BLaER1 treated with 17β-estradiol and CSF1 and Interleukin-3, amounts not matched to agents 10 nM and 100 nM (cell line): ENCODE data around the gene SLC6A20.

Experiments
- H3K27ac ChIP-seq, 11 experiments: shearing (Covaris generic); formaldehyde crosslinking; 2 replicates each; pipeline ENCODE4 v1.8.1; 2022
- H3K27me3 ChIP-seq, 11 experiments: shearing (Covaris generic); formaldehyde crosslinking; 2 replicates each; pipeline ENCODE4 v1.8.1; 2022
- H3K36me3 ChIP-seq, 11 experiments: shearing (Covaris generic); formaldehyde crosslinking; 2 replicates each; pipeline ENCODE4 v1.8.1; 2022
- H3K4me1 ChIP-seq, 10 experiments: shearing (Covaris generic); formaldehyde crosslinking; 2 replicates each; pipeline ENCODE4 v1.8.1; 2022
- H3K4me2 ChIP-seq, 11 experiments: shearing (Covaris generic); formaldehyde crosslinking; 2 replicates each; pipeline ENCODE4 v1.8.1; 2022
- H3K4me3 ChIP-seq, 10 experiments: shearing (Covaris generic); formaldehyde crosslinking; 2 replicates each; pipeline ENCODE4 v1.8.1; 2022
- H3K9ac ChIP-seq, 11 experiments: shearing (Covaris generic); formaldehyde crosslinking; 2 replicates each; pipeline ENCODE4 v1.8.1; 2022
- H3K9me3 ChIP-seq, 11 experiments: shearing (Covaris generic); formaldehyde crosslinking; replicated peaks in 1 of 11; 2 replicates each; pipeline ENCODE4 v1.8.1; 2022
- H4K20me1 ChIP-seq, 11 experiments: shearing (Covaris generic); formaldehyde crosslinking; 2 replicates each; pipeline ENCODE4 v1.8.1; 2022
- Cebpa-rat ChIP-seq, 11 experiments: shearing (Covaris generic); IDR thresholded peaks; 2 replicates each; pipeline ENCODE4 v1.8.1; 2022

SLC6A20 gene

GRCh38 chr3:45795882-45796765, at the start of gene SLC6A20:
Gene SLC6A20, minus strand, starts transcription at chr3:45796536. Its CDS starts 117 bp downstream, at chr3:45796419.
- H3K4me2 ChIP-seq: peak within 1 kb of the TSS; percentile 32 to 81 (median 59); a peak in 21 of 22 replicates
- no peaks in the 10 kb centered on the region for H3K36me3 ChIP-seq
- peak within 1 kb of the TSS in 1 of 11 experiments; percentile 23; a peak in 1 of 22 replicates for H3K9ac ChIP-seq
- H3K4me1 ChIP-seq: peaks cover 11 to 22% (median 15%) of the 10 kb centered on the region in 10 experiments
- H3K4me3 ChIP-seq: peak within 1 kb of the TSS in 9 of 10 experiments; percentile 20 to 60 (median 41); a peak in 14 of 20 replicates
- H4K20me1 ChIP-seq: no peaks in the 10 kb centered on the region
- peaks cover 32 to 48% (median 43%) of the 10 kb centered on the region in 11 experiments for H3K27me3 ChIP-seq
- no peak for TF ChIP-seq Cebpa-rat (IDR thresholded peaks at IDR 0.05)
- no peak within 1 kb of the TSS for H3K27ac ChIP-seq
- H3K9me3 ChIP-seq: peaks cover 0 to 15% (median 5%) of the 10 kb centered on the region in 11 experiments; a peak in 7 of 22 replicates

GRCh38 chr3:45844616-45845015, 48.3 kb upstream of the SLC6A20 start:
- no peak overlapping the region for H3K9ac ChIP-seq
- H3K4me2 ChIP-seq: no peak overlapping the region
- peaks cover 6 to 16% (median 11%) of the 10 kb centered on the region in 10 experiments; a peak in 17 of 20 replicates for H3K4me1 ChIP-seq
- H3K27me3 ChIP-seq: no peaks in the 10 kb centered on the region
- no peaks in the 10 kb centered on the region for H4K20me1 ChIP-seq
- H3K36me3 ChIP-seq: no peaks in the 10 kb centered on the region
- H3K27ac ChIP-seq: no peak overlapping the region
- H3K9me3 ChIP-seq: peaks cover 0 to 10% (median 9%) of the 10 kb centered on the region in 11 experiments; a peak in 13 of 22 replicates
- H3K4me3 ChIP-seq: no peak overlapping the region
- no peak for TF ChIP-seq Cebpa-rat (IDR thresholded peaks at IDR 0.05)

GRCh38 chr3:45842851-45843625, 46.7 kb upstream of the SLC6A20 start:
- H3K27ac ChIP-seq: no peak overlapping the region
- H3K4me2 ChIP-seq: peak overlapping the region in 4 of 11 experiments; percentile 85 to 95 (median 92); a peak in 3 of 22 replicates
- H4K20me1 ChIP-seq: no peaks in the 10 kb centered on the region
- H3K9me3 ChIP-seq: peaks cover 0 to 10% (median 9%) of the 10 kb centered on the region in 11 experiments; a peak in 13 of 22 replicates
- no peaks in the 10 kb centered on the region for H3K27me3 ChIP-seq
- H3K36me3 ChIP-seq: peaks cover 0 to 3% (median 0%) of the 10 kb centered on the region in 11 experiments; a peak in 3 of 22 replicates
- H3K4me3 ChIP-seq: no peak overlapping the region; a peak in 1 of 20 replicates
- peaks cover 6 to 16% (median 11%) of the 10 kb centered on the region in 10 experiments; a peak in 17 of 20 replicates for H3K4me1 ChIP-seq
- no peak for TF ChIP-seq Cebpa-rat (IDR thresholded peaks at IDR 0.05)
- no peak overlapping the region for H3K9ac ChIP-seq

- TF ChIP-seq Cebpa-rat (IDR thresholded peaks at IDR 0.05): peak; percentile 97 to 100 (median 100)
- Histone ChIP-seq H3K9ac (peak within 1 kb of the TSS; percentile 74 to 91 (median 82)), H3K4me1 (peaks cover 6 to 16% (median 11%) of the 10 kb centered on the region in 10 experiments; a peak in 17 of 20 replicates), H3K27me3 (no peaks in the 10 kb centered on the region), H4K20me1 (no peaks in the 10 kb centered on the region), H3K4me3 (peak within 1 kb of the TSS; percentile 73 to 86 (median 79)), H3K9me3 (peaks cover 0 to 10% (median 9%) of the 10 kb centered on the region in 11 experiments; a peak in 13 of 22 replicates), H3K27ac (peak within 1 kb of the TSS; percentile 63 to 95 (median 78)), H3K36me3 (peaks cover 0 to 13% (median under 1%) of the 10 kb centered on the region in 11 experiments; a peak in 10 of 22 replicates), H3K4me2 (peak within 1 kb of the TSS; percentile 85 to 98 (median 94))
These were observed 45.6 kb upstream of the SLC6A20 start, which contains the start of gene LZTFL1 for GRCh38 chr3:45841757-45842491. Gene LZTFL1, minus strand, starts transcription at chr3:45842119. Its CDS starts 128 bp downstream, at chr3:45841991.

DNA sequence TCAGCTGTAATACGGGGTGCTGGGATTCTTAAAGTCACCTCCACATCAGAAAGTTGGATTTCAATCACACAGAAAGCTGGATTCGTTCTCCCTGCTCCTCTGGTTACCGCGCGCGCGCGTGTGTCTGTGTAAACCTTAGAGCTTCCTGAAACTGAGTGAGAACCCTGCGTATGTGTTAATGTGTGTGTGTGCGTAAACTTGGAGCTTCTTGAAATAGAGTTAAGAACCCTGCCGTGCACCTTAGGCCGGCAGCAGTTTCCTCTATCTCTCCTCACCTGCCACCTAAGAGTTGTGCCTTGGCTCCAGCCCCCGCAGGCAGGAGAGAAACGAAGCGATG, 45.1 kb upstream of the SLC6A20 start:
- no peak for TF ChIP-seq Cebpa-rat (IDR thresholded peaks at IDR 0.05)
- peak overlapping the region; percentile 63 to 95 (median 78) for H3K27ac ChIP-seq
- H3K4me3 ChIP-seq: peak overlapping the region; percentile 73 to 86 (median 79)

DNA sequence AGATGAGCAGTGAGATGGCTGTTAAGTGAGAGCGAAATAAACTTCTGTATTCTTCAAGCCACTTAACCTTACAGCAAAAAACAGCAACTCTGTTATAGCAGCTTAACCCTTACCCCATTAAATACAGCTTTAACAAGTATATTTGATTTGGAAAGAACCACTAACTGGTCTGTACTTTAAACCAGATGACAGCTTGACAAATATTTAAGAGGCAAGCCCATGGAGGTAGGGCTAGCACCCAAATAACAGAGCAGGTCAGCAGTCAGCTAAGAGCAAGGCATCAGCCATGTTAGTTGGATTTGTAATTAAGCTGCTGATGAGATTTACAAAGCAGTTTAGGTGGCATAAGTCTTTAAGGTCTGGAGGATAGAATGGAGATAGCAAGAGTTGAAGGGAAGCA, 42.1 kb upstream of the SLC6A20 start:
- Histone ChIP-seq H3K4me1 (peaks cover 6 to 16% (median 11%) of the 10 kb centered on the region in 10 experiments; a peak in 17 of 20 replicates), H4K20me1 (no peaks in the 10 kb centered on the region), H3K9me3 (peaks cover 0 to 10% (median 9%) of the 10 kb centered on the region in 11 experiments; a peak in 13 of 22 replicates), H3K4me3 (no peak overlapping the region), H3K36me3 (peaks cover 11 to 44% (median 28%) of the 10 kb centered on the region in 11 experiments; a peak in 21 of 22 replicates), H3K27ac (no peak overlapping the region), H3K9ac (no peak overlapping the region), H3K4me2 (no peak overlapping the region), H3K27me3 (no peaks in the 10 kb centered on the region)
- no peak for TF ChIP-seq Cebpa-rat (IDR thresholded peaks at IDR 0.05)

More for the DNA sequence above, 45.1 kb upstream of the SLC6A20 start:
- Histone ChIP-seq H3K9me3 (peaks cover 0 to 10% (median 9%) of the 10 kb centered on the region in 11 experiments; a peak in 13 of 22 replicates), H4K20me1 (no peaks in the 10 kb centered on the region), H3K9ac (peak overlapping the region; percentile 74 to 91 (median 82)), H3K36me3 (peaks cover 0 to 19% (median 6%) of the 10 kb centered on the region in 11 experiments; a peak in 14 of 22 replicates), H3K27me3 (no peaks in the 10 kb centered on the region), H3K4me1 (peaks cover 6 to 16% (median 11%) of the 10 kb centered on the region in 10 experiments; a peak in 17 of 20 replicates), H3K4me2 (peak overlapping the region; percentile 85 to 98 (median 94))

- Histone ChIP-seq H3K36me3 (peaks cover 47 to 96% (median 79%) of the 10 kb centered on the region in 11 experiments), H3K4me3 (no peak overlapping the region), H3K9ac (no peak overlapping the region), H3K27ac (no peak overlapping the region), H3K4me2 (no peak overlapping the region), H3K9me3 (no peaks in the 10 kb centered on the region), H3K4me1 (no peaks in the 10 kb centered on the region), H4K20me1 (no peaks in the 10 kb centered on the region), H3K27me3 (no peaks in the 10 kb centered on the region)
- TF ChIP-seq Cebpa-rat (IDR thresholded peaks at IDR 0.05): no peak
These were observed 36.4 kb upstream of the SLC6A20 start for GRCh38 chr3:45832699-45833098.

- Histone ChIP-seq H3K4me2 (no peak overlapping the region), H3K36me3 (peaks cover 44 to 99% (median 80%) of the 10 kb centered on the region in 11 experiments), H4K20me1 (no peaks in the 10 kb centered on the region), H3K27me3 (no peaks in the 10 kb centered on the region), H3K9ac (no peak overlapping the region), H3K9me3 (no peaks in the 10 kb centered on the region), H3K4me1 (no peaks in the 10 kb centered on the region), H3K4me3 (no peak overlapping the region), H3K27ac (no peak overlapping the region)
- no peak for TF ChIP-seq Cebpa-rat (IDR thresholded peaks at IDR 0.05)
These were observed 33.8 kb upstream of the SLC6A20 start for GRCh38 chr3:45830121-45830520.
